ENCODE data around the gene MAP1B. TPM values are rescaled to one million over a fixed set of nuclear protein-coding genes. Genes with fewer than 3 reads are reported as not detected.

The MAP1B gene
- total RNA-seq, 4 donors from 2014 or later: 38.9 to 57.5 (median 44.4) TPM

DNA sequence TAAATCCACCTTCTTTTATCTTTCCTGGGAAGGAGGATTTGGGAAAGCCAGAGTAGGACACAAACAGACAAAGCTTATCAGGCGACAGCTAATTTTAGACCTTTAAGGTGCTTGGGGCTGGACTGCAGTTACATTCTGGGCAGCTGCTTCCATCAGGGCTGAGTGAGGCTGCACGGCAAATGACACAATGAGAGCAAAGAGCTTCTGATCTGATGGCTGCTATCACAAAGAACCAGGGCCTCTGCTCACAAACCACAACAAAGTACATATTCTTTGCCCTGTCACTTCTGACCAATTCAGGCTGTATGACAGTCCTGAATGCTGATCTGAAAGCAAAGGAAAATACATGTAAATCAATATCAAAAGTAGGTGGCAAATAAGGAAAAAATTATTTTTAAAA, 119.7 kb downstream of the MAP1B start:
- intact Hi-C loops (cut with DNase I; ENCODE audit: low total_unique reads): no loop called here
- WGBS, 2 donors (ENCODE audit: low coverage in 1 of 2): 95% methylated on average over 2 of the region's 2 CpGs; no CpG with 5 or more reads in 1 of the 2 donors
- Histone ChIP-seq H3K27ac (no peak overlapping the region), H3K36me3 (peaks cover 0 to 40% (median 2%) of the 10 kb centered on the region in 4 donors), H3K9me3 (no peaks in the 10 kb centered on the region), H3K27me3 (no peaks in the 10 kb centered on the region), H3K4me3 (no peak overlapping the region), H3K4me1 (no peaks in the 10 kb centered on the region)
- DNase-seq: no peak
- in situ Hi-C loops (cut with MboI; ENCODE audit: low pct_ligation_motif_present in 1 of 4, low pct_unique_long_range_greater_than_20kb in 1 of 4, low sequenced_read_pairs in 3 of 4): no loop called here
- TF ChIP-seq POLR2AphosphoS5 (IDR thresholded peaks at IDR 0.05): no peak
- no peak for TF ChIP-seq POLR2A (IDR thresholded peaks at IDR 0.05)
- no peak for TF ChIP-seq CTCF (IDR thresholded peaks at IDR 0.05)
- TF ChIP-seq EP300 (IDR thresholded peaks at IDR 0.05; ENCODE audit: low read depth): no peak

- Histone ChIP-seq H3K9me3 (no peaks in the 10 kb centered on the region), H3K27me3 (no peaks in the 10 kb centered on the region), H3K4me1 (no peaks in the 10 kb centered on the region), H3K36me3 (peaks cover 0 to 28% (median 0%) of the 10 kb centered on the region in 4 donors), H3K4me3 (no peak overlapping the region), H3K27ac (no peak overlapping the region)
- WGBS, 2 donors (ENCODE audit: low coverage in 1 of 2): 79 to 92% methylated on average over 2 to 3 of the region's 3 CpGs
- intact Hi-C loops (cut with DNase I; ENCODE audit: low total_unique reads) (no loop called here), in situ Hi-C loops (cut with MboI; ENCODE audit: low pct_ligation_motif_present in 1 of 4, low pct_unique_long_range_greater_than_20kb in 1 of 4, low sequenced_read_pairs in 3 of 4) (no loop called here)
- no peak for TF ChIP-seq POLR2AphosphoS5 (IDR thresholded peaks at IDR 0.05)
- no peak for TF ChIP-seq EP300 (IDR thresholded peaks at IDR 0.05; ENCODE audit: low read depth)
- TF ChIP-seq POLR2A (IDR thresholded peaks at IDR 0.05): no peak
- no peak for TF ChIP-seq CTCF (IDR thresholded peaks at IDR 0.05)
- DNase-seq: no peak
Measured at GRCh38 chr5:72228960-72229359, 121.7 kb downstream of the MAP1B start.

DNA sequence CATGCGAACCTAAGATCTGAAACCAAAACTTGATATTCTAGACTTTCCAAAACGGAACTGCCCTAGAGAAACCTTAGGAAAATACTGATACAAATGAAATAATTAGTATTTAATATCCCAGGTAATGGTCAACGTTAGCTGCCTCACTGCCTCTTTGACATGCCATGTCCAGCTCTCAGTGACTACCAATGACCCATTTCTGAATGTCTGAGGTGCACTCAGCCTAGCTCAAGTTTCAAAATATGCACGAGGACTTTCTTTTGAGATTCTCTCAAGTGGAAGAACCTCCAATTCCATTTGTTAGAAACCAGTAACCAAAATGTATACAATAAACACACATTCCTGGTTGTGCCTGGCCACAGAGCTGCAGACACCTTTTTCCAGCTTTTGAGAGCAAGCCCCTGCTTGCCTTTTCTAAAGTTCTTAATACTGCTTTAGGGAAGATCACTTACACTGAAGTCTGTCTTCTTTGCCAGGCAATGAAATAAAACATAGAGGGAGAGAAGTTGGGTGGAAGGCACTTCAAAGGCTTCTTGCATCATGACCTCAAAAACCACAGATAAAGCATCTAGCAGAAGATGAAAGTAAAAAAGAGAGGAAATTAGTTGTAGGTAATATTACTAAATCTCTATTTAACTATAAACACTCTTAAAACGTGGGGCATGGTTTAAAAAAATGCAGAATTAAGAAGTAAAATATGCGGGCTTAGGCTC, 124.9 kb downstream of the MAP1B start:
- Histone ChIP-seq H3K9me3 (no peaks in the 10 kb centered on the region), H3K4me3 (no peak overlapping the region), H3K27me3 (no peaks in the 10 kb centered on the region), H3K36me3 (peaks cover 0 to 6% (median 0%) of the 10 kb centered on the region in 4 donors), H3K27ac (no peak overlapping the region), H3K4me1 (no peaks in the 10 kb centered on the region)
- TF ChIP-seq POLR2A (IDR thresholded peaks at IDR 0.05): no peak
- no peak for TF ChIP-seq EP300 (IDR thresholded peaks at IDR 0.05; ENCODE audit: low read depth)
- TF ChIP-seq CTCF (IDR thresholded peaks at IDR 0.05): no peak
- no peak for TF ChIP-seq POLR2AphosphoS5 (IDR thresholded peaks at IDR 0.05)
- intact Hi-C loops (cut with DNase I; ENCODE audit: low total_unique reads): no loop called here
- in situ Hi-C loops (cut with MboI; ENCODE audit: low pct_ligation_motif_present in 1 of 4, low pct_unique_long_range_greater_than_20kb in 1 of 4, low sequenced_read_pairs in 3 of 4): no loop called here
- no peak for DNase-seq
- WGBS, 2 donors (ENCODE audit: low coverage in 1 of 2): 75 to 81% methylated on average over 6 of the region's 6 CpGs

DNA sequence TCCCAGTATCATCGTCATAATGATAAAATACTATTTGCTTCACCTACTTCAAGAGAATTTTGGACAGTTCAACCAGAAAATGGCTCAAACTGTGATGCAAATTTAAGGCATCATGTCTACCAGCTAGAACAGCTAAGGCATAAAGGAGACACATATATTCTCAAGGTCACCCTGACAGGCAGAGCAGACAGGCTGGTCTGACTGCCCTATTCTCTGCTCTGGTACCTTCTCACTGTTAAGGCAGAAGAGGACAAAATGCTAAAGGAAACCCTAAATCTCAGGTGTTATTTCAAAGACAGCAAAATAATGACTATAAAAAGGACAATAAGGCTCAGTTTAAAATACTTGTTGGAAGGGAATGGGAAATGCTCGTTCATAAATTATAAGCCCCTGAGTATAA, 125.6 kb downstream of the MAP1B start:
- 65 to 85% methylated on average over 2 of the region's 2 CpGs for WGBS, 2 donors (ENCODE audit: low coverage in 1 of 2)
- Histone ChIP-seq H3K4me1 (no peaks in the 10 kb centered on the region), H3K36me3 (peaks cover 0 to 11% (median 0%) of the 10 kb centered on the region in 4 donors), H3K27ac (no peak overlapping the region), H3K9me3 (no peaks in the 10 kb centered on the region), H3K4me3 (no peak overlapping the region), H3K27me3 (no peaks in the 10 kb centered on the region)
- intact Hi-C loops (cut with DNase I; ENCODE audit: low total_unique reads) (no loop called here), in situ Hi-C loops (cut with MboI; ENCODE audit: low pct_ligation_motif_present in 1 of 4, low pct_unique_long_range_greater_than_20kb in 1 of 4, low sequenced_read_pairs in 3 of 4) (no loop called here)
- DNase-seq: no peak
- TF ChIP-seq POLR2AphosphoS5 (IDR thresholded peaks at IDR 0.05): no peak
- no peak for TF ChIP-seq EP300 (IDR thresholded peaks at IDR 0.05; ENCODE audit: low read depth)
- TF ChIP-seq POLR2A (IDR thresholded peaks at IDR 0.05): no peak
- TF ChIP-seq CTCF (IDR thresholded peaks at IDR 0.05): no peak

All from transverse colon (tissue), 4 donors.